Neural cell (in vitro differentiated cells): ENCODE measurements around the gene OPRD1. TPM values are rescaled to one million over a fixed set of nuclear protein-coding genes. Genes with fewer than 3 reads are reported as not detected.

ENCODE experiments used
- H2AFZ ChIP-seq: fragments of 200-600, 300-800 bp; sonication (generic), shearing (Covaris generic); 2 replicates; pipeline ENCODE4 v1.6.0; 2014; ENCODE audit warnings: low read depth, mild to moderate bottlenecking, antibody characterized with exemption, low read length, moderate library complexity
- H3F3A ChIP-seq: fragments of 200-600 bp; shearing (Covaris generic); 2 replicates; pipeline ENCODE4 v1.6.1; 2016; ENCODE audit warnings: mild to moderate bottlenecking, moderate library complexity, mixed read lengths, antibody characterized with exemption, low read length; ENCODE audit not compliant: insufficient read depth, poor library complexity, severe bottlenecking
- H3K27ac ChIP-seq: fragments of 200-600, 300-800 bp; sonication (generic), shearing (Covaris generic); 2 replicates; pipeline ENCODE4 v1.5.1; 2014; ENCODE audit warnings: mild to moderate bottlenecking, low read length, moderate library complexity
- H3K27me3 ChIP-seq: fragments of 300-800, 200-600 bp; sonication (generic), shearing (Covaris generic); 2 replicates; pipeline ENCODE4 v1.6.0; 2014; ENCODE audit warnings: mild to moderate bottlenecking, low read depth, low read length, moderate library complexity; ENCODE audit not compliant: insufficient read depth
- H3K36me3 ChIP-seq: fragments of 300-800, 200-600 bp; sonication (generic), shearing (Covaris generic); 2 replicates; pipeline ENCODE4 v1.5.1; 2014; ENCODE audit warnings: mild to moderate bottlenecking, antibody characterized with exemption, low read length, moderate library complexity; ENCODE audit not compliant: insufficient read depth
- H3K4me2 ChIP-seq: fragments of 300-800, 200-600 bp; sonication (generic), shearing (Covaris generic); 2 replicates; pipeline ENCODE4 v1.6.0; 2014; ENCODE audit warnings: mild to moderate bottlenecking, low read length
- H3K4me3 ChIP-seq: fragments of 300-800, 200-600 bp; sonication (generic), shearing (Covaris generic); 2 replicates; pipeline ENCODE4 v1.5.1; 2014; ENCODE audit warnings: mild to moderate bottlenecking, low read length, moderate library complexity
- H3K79me2 ChIP-seq: fragments of 200-600 bp; shearing (Covaris generic); replicated peaks from 2 replicates; pipeline ENCODE4 v1.6.0; 2014; ENCODE audit warnings: mild to moderate bottlenecking, low read length, moderate library complexity; ENCODE audit not compliant: insufficient read depth
- H3K9ac ChIP-seq: fragments of 300-800, 200-600 bp; sonication (generic), shearing (Covaris generic); 2 replicates; pipeline ENCODE4 v1.6.1; 2016; ENCODE audit warnings: mild to moderate bottlenecking, low read length, mixed read lengths
- H3K9me2 ChIP-seq: fragments of 200-600 bp; shearing (Covaris generic); 2 replicates; pipeline ENCODE4 v1.6.1; 2016; ENCODE audit warnings: mild to moderate bottlenecking, low read length, mixed read lengths; ENCODE audit not compliant: insufficient read depth
- H3K9me3 ChIP-seq: fragments of 200-600, 300-800 bp; sonication (generic), shearing (Covaris generic); 2 replicates; pipeline ENCODE4 v1.6.1; 2016; ENCODE audit warnings: mild to moderate bottlenecking, mixed run types, low read length, moderate library complexity, mixed read lengths
- H4K20me1 ChIP-seq: fragments of 200-600 bp; shearing (Covaris generic); 2 replicates; pipeline ENCODE4 v1.6.1; 2016; ENCODE audit warnings: mild to moderate bottlenecking, mixed run types; ENCODE audit not compliant: insufficient read depth
- EP300 ChIP-seq: fragments of 450-650 bp; conservative IDR thresholded peaks from 2 replicates; pipeline ENCODE4 v1.6.1; 2014; ENCODE audit warnings: antibody characterized with exemption, mild to moderate bottlenecking, moderate library complexity; ENCODE audit not compliant: poor library complexity, severe bottlenecking
- EZH2 ChIP-seq: fragments of 200-600, 300-800 bp; shearing (Covaris generic), sonication (generic); IDR thresholded peaks from 2 replicates; pipeline ENCODE4 v1.6.1; 2014; ENCODE audit warnings: antibody characterized with exemption, low read length, borderline replicate concordance, mild to moderate bottlenecking; ENCODE audit not compliant: insufficient read depth, poor library complexity, severe bottlenecking
- MXI1 ChIP-seq: fragments of 450-650 bp; conservative IDR thresholded peaks from 2 replicates; pipeline ENCODE4 v1.6.1; 2014; ENCODE audit warnings: antibody characterized with exemption, mild to moderate bottlenecking; ENCODE audit not compliant: poor library complexity, severe bottlenecking
- POLR2AphosphoS5 ChIP-seq: IDR thresholded peaks from 2 replicates; pipeline ENCODE4 v1.6.1; 2012
- RAD21 ChIP-seq: fragments of 450-650 bp; conservative IDR thresholded peaks from 2 replicates; pipeline ENCODE4 v1.6.1; 2014; ENCODE audit warnings: antibody characterized with exemption, mild to moderate bottlenecking, moderate library complexity
- REST ChIP-seq: IDR thresholded peaks from 2 replicates; pipeline ENCODE4 v1.6.1; 2012; ENCODE audit warnings: borderline replicate concordance
- SMC3 ChIP-seq: fragments of 450-650 bp; conservative IDR thresholded peaks from 2 replicates; pipeline ENCODE4 v1.6.1; 2014; ENCODE audit warnings: antibody characterized with exemption, mild to moderate bottlenecking, moderate library complexity; ENCODE audit not compliant: poor library complexity
- TAF1 ChIP-seq: IDR thresholded peaks from 2 replicates; pipeline ENCODE4 v1.6.1; 2012; ENCODE audit warnings: low read depth
- polyA plus RNA-seq: library from polyadenylated mRNA; depleted of rRNA; stranded (reverse); fragments of >200 nt; gene quantifications from 2 replicates; pipeline ENCODE4 v1.2.3, GENCODE V29; 2014
- TF ChIP-seq, protein P1 (sequence below): fragments of 450-650 bp; IDR thresholded peaks from 2 replicates; pipeline ENCODE4 v1.5.1; 2014; ENCODE audit warnings: antibody characterized with exemption, mild to moderate bottlenecking, moderate library complexity; ENCODE audit not compliant: poor library complexity, severe bottlenecking

Gene OPRD1
- polyA plus RNA-seq, 1 donor from 2014 or later = 0.09 TPM

DNA sequence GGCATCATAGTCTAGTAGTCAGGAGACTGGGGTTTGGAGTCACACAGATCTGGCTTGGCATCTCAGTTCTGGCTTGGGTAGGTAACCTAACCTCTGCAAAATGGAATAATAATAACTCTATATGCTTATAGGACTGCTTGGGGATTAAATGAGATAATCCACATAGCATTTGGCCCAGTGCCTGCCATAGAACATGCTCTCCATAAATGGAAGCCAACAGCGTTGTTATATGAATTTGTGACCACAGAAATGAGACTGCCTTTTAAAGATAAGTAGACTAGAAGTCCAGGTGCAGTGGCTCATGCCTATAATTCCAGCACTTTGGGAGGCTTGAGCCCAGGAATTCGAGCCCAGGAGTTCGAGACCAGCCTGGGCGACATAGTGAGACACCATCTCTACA lies 4.0 kb upstream of the OPRD1 start:
- no peaks in the 10 kb centered on the region for H3F3A ChIP-seq

DNA sequence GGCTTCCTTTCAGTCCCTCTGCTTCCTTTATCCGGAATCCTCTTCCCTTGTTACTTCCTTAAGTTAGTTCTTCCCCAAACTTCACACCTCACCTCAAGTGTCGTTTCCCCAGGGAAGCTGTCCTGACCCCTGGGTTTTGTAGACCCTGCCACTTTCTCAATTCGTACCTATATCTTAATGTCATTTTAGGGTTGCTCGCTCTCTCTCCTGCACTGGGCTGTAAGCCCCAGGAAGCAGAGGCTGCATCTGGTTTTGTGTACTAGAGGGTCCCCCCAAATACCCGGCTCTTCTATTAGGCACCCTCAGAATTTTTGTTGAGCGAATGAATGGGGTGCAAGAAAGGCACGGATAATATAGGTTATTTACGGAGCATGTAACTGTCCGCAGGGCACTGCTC lies 603 bp upstream of the OPRD1 start:
- Histone ChIP-seq H3K4me2 (no peak overlapping the region), H3K4me3 (no peak overlapping the region), H4K20me1 (no peaks in the 10 kb centered on the region), H3K27ac (no peak overlapping the region), H3K9me2 (no peaks in the 10 kb centered on the region), H3K27me3 (peaks cover 44% of the 10 kb centered on the region), H3K79me2 (no peaks in the 10 kb centered on the region), H2AFZ (no peak overlapping the region), H3K36me3 (no peaks in the 10 kb centered on the region), H3K9ac (no peak overlapping the region), H3F3A (no peaks in the 10 kb centered on the region), H3K9me3 (no peaks in the 10 kb centered on the region)
- no peak for TF ChIP-seq EZH2
- TF ChIP-seq EP300 = no peak
- TF ChIP-seq REST = no peak
- TF ChIP-seq SMC3 = no peak
- no peak for TF ChIP-seq MXI1
- TF ChIP-seq, protein P1, sequence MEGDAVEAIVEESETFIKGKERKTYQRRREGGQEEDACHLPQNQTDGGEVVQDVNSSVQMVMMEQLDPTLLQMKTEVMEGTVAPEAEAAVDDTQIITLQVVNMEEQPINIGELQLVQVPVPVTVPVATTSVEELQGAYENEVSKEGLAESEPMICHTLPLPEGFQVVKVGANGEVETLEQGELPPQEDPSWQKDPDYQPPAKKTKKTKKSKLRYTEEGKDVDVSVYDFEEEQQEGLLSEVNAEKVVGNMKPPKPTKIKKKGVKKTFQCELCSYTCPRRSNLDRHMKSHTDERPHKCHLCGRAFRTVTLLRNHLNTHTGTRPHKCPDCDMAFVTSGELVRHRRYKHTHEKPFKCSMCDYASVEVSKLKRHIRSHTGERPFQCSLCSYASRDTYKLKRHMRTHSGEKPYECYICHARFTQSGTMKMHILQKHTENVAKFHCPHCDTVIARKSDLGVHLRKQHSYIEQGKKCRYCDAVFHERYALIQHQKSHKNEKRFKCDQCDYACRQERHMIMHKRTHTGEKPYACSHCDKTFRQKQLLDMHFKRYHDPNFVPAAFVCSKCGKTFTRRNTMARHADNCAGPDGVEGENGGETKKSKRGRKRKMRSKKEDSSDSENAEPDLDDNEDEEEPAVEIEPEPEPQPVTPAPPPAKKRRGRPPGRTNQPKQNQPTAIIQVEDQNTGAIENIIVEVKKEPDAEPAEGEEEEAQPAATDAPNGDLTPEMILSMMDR = no peak
- TF ChIP-seq POLR2AphosphoS5 = no peak
- TF ChIP-seq RAD21 = no peak

More for the DNA sequence above, 4.0 kb upstream of the OPRD1 start:
- Histone ChIP-seq H3K79me2 (no peaks in the 10 kb centered on the region), H3K9me2 (no peaks in the 10 kb centered on the region), H3K9ac (no peak overlapping the region), H3K4me3 (no peak overlapping the region), H3K27me3 (peaks cover 30% of the 10 kb centered on the region), H3K4me2 (no peak overlapping the region), H4K20me1 (no peaks in the 10 kb centered on the region), H3K36me3 (no peaks in the 10 kb centered on the region), H2AFZ (no peak overlapping the region), H3K27ac (no peak overlapping the region), H3K9me3 (no peaks in the 10 kb centered on the region)
- TF ChIP-seq EZH2 = no peak
- TF ChIP-seq, protein P1 = no peak
- no peak for TF ChIP-seq RAD21
- no peak for TF ChIP-seq MXI1
- no peak for TF ChIP-seq SMC3
- TF ChIP-seq REST = no peak
- TF ChIP-seq POLR2AphosphoS5 = no peak
- no peak for TF ChIP-seq EP300
- TF ChIP-seq TAF1 = no peak
